NCI-H1694 treated with DMSO at 0.1 percent for 48 hours (cell line): ENCODE results near the gene SMG7.

Source experiments
- DNase-seq: peaks from one replicate; lab custom pipeline; 2025; lab: John Stamatoyannopoulos, UW

Gene SMG7

DNA sequence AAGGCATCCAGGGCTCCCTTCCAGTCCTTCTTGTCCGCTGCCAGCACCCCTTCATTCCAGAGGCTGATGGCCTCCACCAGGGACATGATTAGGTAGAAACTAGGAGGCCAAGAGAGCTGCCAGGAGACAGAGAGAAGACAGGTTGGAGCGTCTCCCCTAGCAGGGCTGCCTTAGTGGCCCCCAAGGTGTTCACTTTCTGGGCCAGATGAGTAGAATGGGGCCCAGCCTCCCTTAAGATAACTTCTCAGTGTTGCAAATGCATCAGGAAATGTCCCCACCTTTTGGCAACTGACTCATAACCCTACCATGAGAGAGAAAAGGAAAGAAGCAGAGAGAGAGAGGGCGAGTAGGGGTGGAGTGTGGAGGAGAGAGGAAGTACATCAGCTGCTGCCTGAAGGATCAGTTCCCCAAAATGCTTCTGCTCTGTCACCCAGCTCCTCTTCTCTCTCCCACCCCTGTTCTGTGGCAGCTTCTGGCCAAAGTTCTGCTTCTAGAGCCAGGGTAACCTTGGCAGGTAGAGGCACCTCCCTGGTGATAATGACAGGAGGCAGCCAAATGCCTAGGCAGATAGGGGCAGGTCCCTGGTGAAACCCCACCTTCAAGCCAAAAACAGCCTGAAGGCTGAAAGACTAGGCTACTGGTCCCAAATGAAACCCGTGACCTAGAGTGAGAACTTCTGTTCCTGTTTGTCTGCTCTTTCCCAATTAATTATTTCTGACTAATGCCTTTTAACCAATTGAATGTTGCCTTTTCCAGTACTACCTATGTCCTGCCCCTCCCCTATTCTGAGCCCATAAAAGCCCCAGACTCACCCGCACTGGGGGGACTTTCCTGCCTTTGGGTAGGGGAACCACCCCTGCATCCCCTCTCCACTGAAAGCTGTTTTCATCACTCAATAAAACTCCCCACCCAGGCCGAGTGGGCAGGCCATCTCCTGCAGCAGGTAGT is 118.2 kb downstream of the SMG7 start, which contains the start of gene NCF2:
Gene NCF2, minus strand, starts transcription at position 216 of the 948 bp plus-strand sequence. Its CDS starts 130 bp downstream, at position 86.
- DNase-seq = no peak

DNA sequence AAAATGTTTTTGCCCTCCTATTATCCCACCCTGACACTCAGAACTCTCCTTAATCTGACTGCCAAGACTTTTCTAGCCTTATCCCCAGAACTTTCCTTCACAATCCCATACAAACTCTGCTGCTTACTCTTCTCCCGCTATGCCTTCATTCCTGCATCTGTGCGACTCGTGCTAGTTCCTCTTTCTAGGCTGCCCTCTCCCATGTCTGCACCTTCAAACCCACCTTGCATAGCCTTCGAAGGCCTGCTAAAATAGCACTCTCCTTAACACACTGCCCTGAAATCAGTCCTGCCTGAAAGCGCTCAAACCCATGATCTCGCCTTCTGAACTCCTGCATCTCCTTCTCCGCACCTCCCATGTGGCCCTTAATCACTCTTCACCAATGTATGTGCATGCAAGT is 120.4 kb downstream of the SMG7 start:
- no peak for DNase-seq

DNA sequence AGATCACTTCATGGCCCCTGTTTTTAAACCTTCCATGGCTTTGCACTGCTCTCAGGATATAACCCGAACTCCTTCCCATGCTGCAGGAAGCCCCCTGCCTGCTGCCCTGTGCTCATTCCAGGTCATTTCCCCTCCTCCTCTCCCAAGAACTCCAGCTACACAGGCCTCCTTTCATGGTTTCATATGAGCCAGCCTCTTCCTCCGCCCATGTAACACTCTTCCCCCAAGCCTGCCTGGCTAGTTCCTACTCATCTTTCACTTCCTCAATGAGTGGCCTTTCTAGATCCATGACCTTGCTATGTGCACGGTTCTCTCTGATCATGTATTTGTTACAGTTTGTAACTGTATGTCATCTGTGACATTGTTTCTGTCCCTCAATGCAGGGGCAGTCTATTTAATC is 121.1 kb downstream of the SMG7 start:
- no peak for DNase-seq

DNA sequence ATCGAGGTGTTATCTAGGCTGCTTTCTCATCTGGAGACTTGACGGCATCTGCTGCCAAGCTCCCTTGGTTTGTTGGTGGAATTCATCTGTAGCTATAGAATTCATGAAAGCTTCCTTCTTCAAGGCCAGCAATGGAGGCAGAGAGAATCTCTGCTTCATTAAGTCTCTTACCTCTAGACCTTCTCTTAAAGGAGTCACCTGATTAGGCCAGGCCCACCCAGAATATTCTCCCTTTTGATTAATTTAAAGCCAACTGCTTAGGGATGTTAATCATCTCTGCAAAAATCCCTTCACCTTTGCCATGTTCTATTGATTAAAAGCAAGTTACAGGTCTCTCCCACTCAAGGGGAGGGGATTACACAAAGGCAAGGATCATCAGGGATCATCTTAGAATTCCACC is 123.2 kb downstream of the SMG7 start:
- no peak for DNase-seq

DNA sequence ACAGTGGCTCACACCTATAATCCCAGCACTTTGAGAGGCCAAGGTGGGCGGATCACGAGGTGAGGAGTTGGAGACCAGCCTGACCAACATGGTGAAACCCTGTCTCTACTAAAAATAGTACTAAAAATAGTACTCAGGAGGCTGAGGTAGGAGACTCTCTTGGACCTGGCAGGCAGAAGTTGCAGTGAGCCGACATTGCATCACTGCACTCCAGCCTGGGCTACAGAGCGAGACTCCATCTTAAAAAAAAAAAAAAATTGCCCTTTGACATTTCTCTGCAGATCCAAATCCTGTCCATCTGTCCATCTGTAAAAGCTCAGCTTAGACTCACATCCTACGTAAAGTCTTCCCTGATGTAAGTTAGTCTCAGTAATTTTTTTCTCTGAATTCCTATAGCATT is 124.2 kb downstream of the SMG7 start:
- no peak for DNase-seq

DNA sequence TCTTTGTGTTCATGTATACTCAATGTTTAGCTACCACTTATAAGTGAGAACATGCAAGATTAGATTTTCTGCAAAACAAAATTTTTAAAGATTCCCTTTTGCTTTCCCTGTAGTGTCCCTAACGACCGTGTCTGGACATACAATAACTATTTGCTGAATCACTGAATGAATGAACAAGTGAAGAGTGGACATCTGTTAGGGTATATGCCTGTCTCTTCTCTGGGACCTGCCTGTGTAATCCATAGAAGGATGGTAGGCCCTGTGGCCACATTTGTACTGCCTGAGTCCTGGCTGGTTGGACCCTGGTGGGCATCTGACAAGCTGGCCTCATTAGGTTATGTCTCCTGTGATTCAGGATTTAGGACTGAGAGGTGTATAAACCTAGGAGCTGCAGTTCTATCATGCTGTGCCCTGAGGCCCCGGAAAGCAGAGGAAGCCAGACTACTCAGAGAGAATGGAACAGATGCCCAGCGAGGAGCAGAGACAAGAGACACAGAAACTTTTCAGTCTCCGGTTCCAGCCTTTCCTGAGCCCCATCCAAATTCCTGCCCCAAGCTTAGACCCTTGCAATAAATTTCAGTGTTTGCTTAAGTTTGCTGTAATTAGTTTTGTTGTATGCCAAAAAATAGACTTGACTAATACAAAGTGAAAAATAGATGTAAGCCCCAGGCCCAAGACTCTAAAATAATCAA is 125.5 kb downstream of the SMG7 start:
- DNase-seq = no peak

DNA sequence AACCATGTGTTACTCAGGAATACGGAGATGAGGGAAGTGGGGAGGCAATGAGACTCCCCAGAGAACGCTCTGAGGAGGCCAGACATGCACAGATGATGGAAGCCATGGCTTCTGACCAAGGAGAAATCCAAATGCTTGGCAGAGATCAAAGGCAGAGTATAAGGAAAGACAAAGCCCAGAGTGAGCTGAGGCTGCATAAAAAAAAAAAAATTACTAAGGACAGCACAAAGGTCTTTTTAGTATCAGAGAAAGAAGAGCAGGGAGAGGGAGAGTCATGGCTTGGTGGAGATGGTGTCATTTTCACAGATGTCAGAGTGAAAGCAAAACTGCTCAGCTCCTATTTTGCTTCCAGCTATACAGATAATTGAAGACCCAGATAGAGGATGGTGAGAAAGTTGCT is 126.1 kb downstream of the SMG7 start:
- DNase-seq = no peak

DNA sequence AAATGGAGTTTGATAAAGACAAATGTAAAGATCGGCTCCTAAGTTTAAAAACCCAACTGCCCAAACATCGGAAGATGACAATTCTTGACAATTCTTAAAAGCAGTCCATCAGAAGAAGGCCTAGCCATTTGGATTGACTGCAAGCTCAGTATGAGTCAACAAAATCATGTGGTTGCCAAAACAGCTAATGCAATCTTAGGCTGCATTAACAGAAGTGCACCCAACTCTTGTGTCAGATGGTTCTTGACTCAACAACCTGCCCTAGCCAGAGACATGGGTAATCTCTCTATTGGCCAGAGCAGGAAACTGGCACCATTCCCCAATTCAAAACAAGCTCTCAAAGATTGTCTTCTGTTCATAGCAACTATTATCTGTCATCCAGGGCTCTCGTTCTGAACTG is 127.8 kb downstream of the SMG7 start:
- no peak for DNase-seq

DNA sequence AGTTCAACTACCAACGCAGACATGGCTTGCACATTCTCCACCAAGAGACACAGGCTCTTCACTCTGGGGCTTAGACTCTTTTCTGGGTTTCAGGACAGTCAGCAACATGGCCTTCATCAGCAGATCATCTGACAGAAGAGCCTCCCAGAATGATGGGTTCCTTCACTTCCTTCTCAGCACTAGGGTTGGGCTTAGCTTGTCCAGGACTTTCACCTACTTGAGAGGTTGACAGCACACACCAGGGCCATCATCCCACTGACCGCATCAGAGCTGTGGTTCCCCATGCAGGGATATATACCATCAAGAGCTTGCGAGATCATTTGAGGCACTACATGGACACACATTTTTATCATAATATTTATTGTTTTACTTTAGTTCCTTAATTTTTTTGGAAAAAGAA is 128.3 kb downstream of the SMG7 start:
- DNase-seq = no peak

DNA sequence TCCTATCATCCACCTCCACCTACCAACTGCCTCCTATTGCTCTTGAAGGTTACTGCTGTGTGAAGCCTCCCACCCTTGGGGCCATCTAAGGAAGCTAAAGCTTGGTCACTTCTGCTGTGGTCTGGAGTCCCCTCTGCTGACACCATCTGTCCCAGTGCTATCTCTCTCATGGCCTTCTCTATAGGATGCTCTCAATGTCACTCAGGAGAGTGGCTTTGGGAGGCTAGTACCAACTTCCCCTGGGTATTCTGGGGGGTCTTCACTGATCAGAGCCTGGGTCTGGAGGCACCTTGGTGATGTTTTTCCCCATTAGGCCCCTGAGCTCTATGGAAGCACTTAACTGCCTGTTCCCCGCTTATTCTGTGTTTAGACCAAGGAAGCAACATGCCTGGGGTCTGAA is 130.2 kb downstream of the SMG7 start:
- DNase-seq = no peak
